ENCODE results near the gene ELOVL1. TPM values are rescaled to one million over a fixed set of nuclear protein-coding genes. Genes with fewer than 3 reads are reported as not detected.

ELOVL1 gene
- total RNA-seq, 5 donors from 2014 or later (not counting 1 experiment from before 2014, with no cell fraction given): 32.3 to 49.2 (median 45.1) TPM

DNA sequence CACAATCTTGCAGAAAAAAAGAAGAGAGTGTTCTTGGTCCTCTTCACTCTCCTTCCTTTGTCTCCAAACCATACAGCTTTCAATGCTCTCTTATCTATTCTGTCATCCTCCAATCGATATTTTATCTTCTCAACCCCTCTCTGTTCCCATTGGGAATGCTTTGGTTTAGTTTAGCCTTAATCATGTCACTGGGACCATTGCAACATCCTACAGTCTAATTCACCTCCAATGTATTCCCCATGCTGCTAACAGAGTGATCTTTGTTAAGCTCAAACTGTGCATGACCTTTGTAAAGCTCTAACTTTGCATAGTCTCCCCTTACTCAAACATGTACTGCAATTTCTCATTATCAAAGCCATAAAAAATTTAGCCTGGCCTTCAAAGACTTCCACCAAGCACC lies 27.3 kb downstream of the ELOVL1 start:
- no peak for ATAC-seq (replicated peaks in 1 of 4)
- CTCF ChIA-PET: no interaction called here

GRCh38 chr1:43339584-43340232 lies 28.1 kb downstream of the ELOVL1 start:
- CTCF ChIA-PET: no interaction called here
- WGBS (ENCODE audit: insufficient coverage): 83% methylated on average over 3 of the region's 6 CpGs
- ATAC-seq (replicated peaks in 1 of 4): no peak

More for the DNA sequence above, 27.3 kb downstream of the ELOVL1 start:
- POLR2A ChIA-PET: no interaction called here
- Histone ChIP-seq H3K9me3 (no peaks in the 10 kb centered on the region), H3K36me3 (ENCODE audit: control insufficient read depth in 2 of 2, extremely low read depth in 1 of 2, insufficient read depth in 1 of 2, low read length in 1 of 2) (no peaks in the 10 kb centered on the region), H3K27me3 (replicated peaks in 1 of 2; ENCODE audit: control insufficient read depth in 2 of 2, extremely low read depth in 1 of 2, insufficient read depth in 2 of 2, low read length in 1 of 2) (peaks cover 0 to 10% of the 10 kb centered on the region in 2 experiments), H3K27ac (ENCODE audit: low read length) (no peak overlapping the region), H3K4me1 (ENCODE audit: control insufficient read depth in 1 of 2, extremely low read depth in 1 of 2, insufficient read depth in 2 of 2, low read length in 2 of 2) (no peaks in the 10 kb centered on the region), H3K4me3 (ENCODE audit: control insufficient read depth in 1 of 2, extremely low read depth in 1 of 2, low read length in 1 of 2) (no peak overlapping the region)
- Mint-ChIP-seq H3K9me3 (no peaks in the 10 kb centered on the region), H3K4me3 (no peak overlapping the region), H3K27me3 (no peaks in the 10 kb centered on the region), H3K4me1 (no peaks in the 10 kb centered on the region), H3K27ac (no peak overlapping the region), H3K36me3 (no peaks in the 10 kb centered on the region)
- WGBS (ENCODE audit: insufficient coverage): 60% methylated on average over 1 of the region's 1 CpG
- DNase-seq: no peak

GRCh38 chr1:43338001-43338400 lies 29.8 kb downstream of the ELOVL1 start:
- 67% methylated on average over 4 of the region's 5 CpGs for WGBS (ENCODE audit: insufficient coverage)
- no peaks in the 10 kb centered on the region for H3K4me1 Mint-ChIP-seq
- peaks cover 0 to 13% of the 10 kb centered on the region in 2 experiments for H3K27me3 ChIP-seq (replicated peaks in 1 of 2; ENCODE audit: control insufficient read depth in 2 of 2, extremely low read depth in 1 of 2, insufficient read depth in 2 of 2, low read length in 1 of 2)
- H3K9me3 Mint-ChIP-seq: no peaks in the 10 kb centered on the region
- ChIA-PET CTCF (no interaction called here), POLR2A (no interaction called here)
- H3K36me3 ChIP-seq (ENCODE audit: control insufficient read depth in 2 of 2, extremely low read depth in 1 of 2, insufficient read depth in 1 of 2, low read length in 1 of 2): no peaks in the 10 kb centered on the region
- no peak overlapping the region for H3K27ac Mint-ChIP-seq
- no peak overlapping the region for H3K4me3 ChIP-seq (ENCODE audit: control insufficient read depth in 1 of 2, extremely low read depth in 1 of 2, low read length in 1 of 2)
- H3K9me3 ChIP-seq: no peaks in the 10 kb centered on the region
- H3K27me3 Mint-ChIP-seq: no peaks in the 10 kb centered on the region
- no peaks in the 10 kb centered on the region for H3K4me1 ChIP-seq (ENCODE audit: control insufficient read depth in 1 of 2, extremely low read depth in 1 of 2, insufficient read depth in 2 of 2, low read length in 2 of 2)
- DNase-seq: no peak
- no peaks in the 10 kb centered on the region for H3K36me3 Mint-ChIP-seq
- H3K27ac ChIP-seq (ENCODE audit: low read length): no peak overlapping the region
- ATAC-seq (replicated peaks in 1 of 4): no peak
- no peak overlapping the region for H3K4me3 Mint-ChIP-seq

More at GRCh38 chr1:43339584-43340232, 28.1 kb downstream of the ELOVL1 start:
- Mint-ChIP-seq H3K9me3 (no peaks in the 10 kb centered on the region), H3K4me3 (no peak overlapping the region), H3K27me3 (no peaks in the 10 kb centered on the region), H3K4me1 (no peaks in the 10 kb centered on the region), H3K36me3 (no peaks in the 10 kb centered on the region), H3K27ac (no peak overlapping the region)
- no peak for DNase-seq
- POLR2A ChIA-PET: no interaction called here
- Histone ChIP-seq H3K36me3 (ENCODE audit: control insufficient read depth in 2 of 2, extremely low read depth in 1 of 2, insufficient read depth in 1 of 2, low read length in 1 of 2) (no peaks in the 10 kb centered on the region), H3K27me3 (replicated peaks in 1 of 2; ENCODE audit: control insufficient read depth in 2 of 2, extremely low read depth in 1 of 2, insufficient read depth in 2 of 2, low read length in 1 of 2) (peaks cover 0 to 10% of the 10 kb centered on the region in 2 experiments), H3K4me1 (ENCODE audit: control insufficient read depth in 1 of 2, extremely low read depth in 1 of 2, insufficient read depth in 2 of 2, low read length in 2 of 2) (no peaks in the 10 kb centered on the region), H3K9me3 (no peaks in the 10 kb centered on the region), H3K4me3 (ENCODE audit: control insufficient read depth in 1 of 2, extremely low read depth in 1 of 2, low read length in 1 of 2) (no peak overlapping the region), H3K27ac (ENCODE audit: low read length) (no peak overlapping the region)

DNA sequence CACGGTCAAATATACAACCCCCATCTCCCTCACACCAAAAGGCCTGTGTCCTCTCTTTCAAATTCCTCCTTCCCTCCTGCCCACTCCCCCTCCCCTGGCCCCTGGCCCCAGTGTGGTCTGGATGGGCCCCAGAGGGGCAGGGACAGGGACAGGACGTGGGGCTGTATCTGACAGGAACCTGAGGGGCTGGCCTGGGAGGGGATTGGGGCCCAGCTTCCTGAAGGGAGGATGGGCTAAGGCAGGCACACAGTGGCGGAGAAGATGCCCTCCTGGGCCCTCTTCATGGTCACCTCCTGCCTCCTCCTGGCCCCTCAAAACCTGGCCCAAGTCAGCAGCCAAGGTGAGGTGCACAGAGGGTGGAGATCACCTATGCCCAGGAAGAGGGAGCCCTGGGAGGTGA lies 30.2 kb downstream of the ELOVL1 start, which contains the start of gene MPL:
Gene MPL (plus strand): TSS at position 231 of the 400 bp plus-strand sequence. CDS start 31 bp downstream, at position 262.
- H3K36me3 Mint-ChIP-seq: no peaks in the 10 kb centered on the region
- H3K9me3 Mint-ChIP-seq: no peaks in the 10 kb centered on the region
- POLR2A ChIA-PET: no interaction called here
- CTCF ChIA-PET: no interaction called here
- ATAC-seq (replicated peaks in 1 of 4) (no peak), DNase-seq (no peak)
- H3K4me1 Mint-ChIP-seq: no peaks in the 10 kb centered on the region
- Histone ChIP-seq H3K4me1 (ENCODE audit: control insufficient read depth in 1 of 2, extremely low read depth in 1 of 2, insufficient read depth in 2 of 2, low read length in 2 of 2) (no peaks in the 10 kb centered on the region), H3K27me3 (replicated peaks in 1 of 2; ENCODE audit: control insufficient read depth in 2 of 2, extremely low read depth in 1 of 2, insufficient read depth in 2 of 2, low read length in 1 of 2) (peaks cover 0 to 13% of the 10 kb centered on the region in 2 experiments), H3K4me3 (ENCODE audit: control insufficient read depth in 1 of 2, extremely low read depth in 1 of 2, low read length in 1 of 2) (no peak within 1 kb of the TSS), H3K27ac (ENCODE audit: low read length) (no peak within 1 kb of the TSS), H3K9me3 (no peaks in the 10 kb centered on the region), H3K36me3 (ENCODE audit: control insufficient read depth in 2 of 2, extremely low read depth in 1 of 2, insufficient read depth in 1 of 2, low read length in 1 of 2) (no peaks in the 10 kb centered on the region)
- H3K27me3 Mint-ChIP-seq: no peaks in the 10 kb centered on the region
- H3K27ac Mint-ChIP-seq: no peak within 1 kb of the TSS
- no peak within 1 kb of the TSS for H3K4me3 Mint-ChIP-seq
- no CpG with 5 or more reads among the region's 3 CpGs for WGBS (ENCODE audit: insufficient coverage)

DNA sequence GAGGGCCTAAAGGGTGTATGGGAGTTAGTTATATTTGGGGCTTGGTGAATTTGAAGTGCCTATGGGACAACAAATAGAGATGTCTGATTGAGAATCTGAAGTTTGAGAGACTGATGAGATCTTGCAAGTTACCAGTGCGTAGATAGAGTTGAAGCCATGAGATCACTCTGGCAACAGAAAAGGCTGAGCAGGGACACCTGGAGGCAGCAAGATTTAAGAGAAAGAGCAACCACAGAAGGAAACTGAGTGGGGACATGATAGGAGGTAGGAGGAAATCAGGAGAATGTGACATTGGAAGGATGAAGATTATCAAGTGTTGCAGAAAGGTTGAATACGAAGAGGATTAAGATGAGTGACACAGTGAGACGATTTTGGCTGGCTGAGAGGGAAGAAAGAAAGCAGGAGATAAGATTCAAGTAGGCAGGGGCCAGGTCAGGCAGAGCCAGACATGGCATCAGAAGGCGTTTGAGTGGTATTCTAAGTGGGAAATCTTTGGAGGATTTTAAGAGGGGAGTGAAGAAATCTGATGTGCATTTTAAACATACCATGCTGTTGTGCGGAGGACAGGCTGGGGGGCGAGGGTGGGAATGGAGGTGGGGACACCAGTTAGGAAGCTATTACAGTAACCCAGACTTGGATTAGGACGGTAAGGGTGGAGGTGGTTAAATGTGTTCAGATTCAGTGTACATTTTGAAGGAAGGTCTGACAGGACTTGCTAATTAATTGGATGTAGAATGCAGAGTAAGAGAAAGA lies 33.2 kb downstream of the ELOVL1 start:
- Mint-ChIP-seq H3K9me3 (no peaks in the 10 kb centered on the region), H3K36me3 (no peaks in the 10 kb centered on the region), H3K27me3 (no peaks in the 10 kb centered on the region), H3K4me3 (no peak overlapping the region), H3K4me1 (peaks cover 6 to 10% (median 8%) of the 10 kb centered on the region in 3 donors), H3K27ac (no peak overlapping the region)
- 73% methylated on average over 7 of the region's 7 CpGs for WGBS (ENCODE audit: insufficient coverage)
- ATAC-seq (replicated peaks in 1 of 4): no peak
- Histone ChIP-seq H3K36me3 (ENCODE audit: control insufficient read depth in 2 of 2, extremely low read depth in 1 of 2, insufficient read depth in 1 of 2, low read length in 1 of 2) (no peaks in the 10 kb centered on the region), H3K27me3 (replicated peaks in 1 of 2; ENCODE audit: control insufficient read depth in 2 of 2, extremely low read depth in 1 of 2, insufficient read depth in 2 of 2, low read length in 1 of 2) (peaks cover 0 to 10% of the 10 kb centered on the region in 2 experiments), H3K9me3 (no peaks in the 10 kb centered on the region), H3K4me1 (ENCODE audit: control insufficient read depth in 1 of 2, extremely low read depth in 1 of 2, insufficient read depth in 2 of 2, low read length in 2 of 2) (peaks cover 0 to 7% of the 10 kb centered on the region in 2 experiments), H3K4me3 (ENCODE audit: control insufficient read depth in 1 of 2, extremely low read depth in 1 of 2, low read length in 1 of 2) (no peak overlapping the region), H3K27ac (ENCODE audit: low read length) (no peak overlapping the region)
- POLR2A ChIA-PET: no interaction called here
- no peak for DNase-seq
- CTCF ChIA-PET: no interaction called here

- ChIA-PET CTCF (no interaction called here), POLR2A (no interaction called here)
- DNase-seq (no peak), ATAC-seq (replicated peaks in 1 of 4) (no peak)
- Mint-ChIP-seq H3K36me3 (no peaks in the 10 kb centered on the region), H3K4me1 (peaks cover 15 to 21% (median 20%) of the 10 kb centered on the region in 3 donors), H3K27ac (no peak overlapping the region), H3K4me3 (no peak overlapping the region), H3K9me3 (peaks cover 0 to 11% (median 4%) of the 10 kb centered on the region in 3 donors), H3K27me3 (no peaks in the 10 kb centered on the region)
- Histone ChIP-seq H3K4me3 (ENCODE audit: control insufficient read depth in 1 of 2, extremely low read depth in 1 of 2, low read length in 1 of 2) (no peak overlapping the region), H3K4me1 (ENCODE audit: control insufficient read depth in 1 of 2, extremely low read depth in 1 of 2, insufficient read depth in 2 of 2, low read length in 2 of 2) (peaks cover 4 to 7% of the 10 kb centered on the region in 2 experiments), H3K36me3 (ENCODE audit: control insufficient read depth in 2 of 2, extremely low read depth in 1 of 2, insufficient read depth in 1 of 2, low read length in 1 of 2) (no peaks in the 10 kb centered on the region), H3K9me3 (no peaks in the 10 kb centered on the region), H3K27me3 (replicated peaks in 1 of 2; ENCODE audit: control insufficient read depth in 2 of 2, extremely low read depth in 1 of 2, insufficient read depth in 2 of 2, low read length in 1 of 2) (peaks cover 0 to 2% of the 10 kb centered on the region in 2 experiments), H3K27ac (ENCODE audit: low read length) (no peak overlapping the region)
- WGBS (ENCODE audit: insufficient coverage): 100% methylated on average over 4 of the region's 5 CpGs
Measured at GRCh38 chr1:43331688-43332087, 36.1 kb downstream of the ELOVL1 start.
